HEK293T (cell line): ENCODE measurements around the gene LRMDA.

ENCODE experiments used
- ARNT ChIP-seq: fragments of 450-650 bp; IDR thresholded peaks from 2 replicates; pipeline ENCODE4 v1.6.1; 2017; ENCODE audit warnings: mild to moderate bottlenecking
- BHLHE40 ChIP-seq: fragments of 450-650 bp; IDR thresholded peaks from 2 replicates; pipeline ENCODE4 v1.6.1; 2016; ENCODE audit warnings: mild to moderate bottlenecking, moderate library complexity, borderline replicate concordance
- ELF4 ChIP-seq: fragments of 450-650 bp; IDR thresholded peaks from 2 replicates; pipeline ENCODE4 v1.6.1; 2017; ENCODE audit warnings: antibody characterized with exemption
- FOXK2 ChIP-seq: fragments of 450-650 bp; IDR thresholded peaks from 2 replicates; pipeline ENCODE4 v1.6.1; 2016; ENCODE audit warnings: mild to moderate bottlenecking
- FOXM1 ChIP-seq: fragments of 450-650 bp; IDR thresholded peaks from 2 replicates; pipeline ENCODE4 v1.6.1; 2017; ENCODE audit warnings: mild to moderate bottlenecking, borderline replicate concordance
- L3MBTL2 ChIP-seq: fragments of 450-650 bp; conservative IDR thresholded peaks from 2 replicates; pipeline ENCODE4 v1.6.1; 2016; ENCODE audit warnings: mild to moderate bottlenecking
- NFRKB ChIP-seq: fragments of 450-650 bp; IDR thresholded peaks from 2 replicates; pipeline ENCODE4 v1.6.1; 2016; ENCODE audit warnings: mild to moderate bottlenecking, moderate library complexity
- PKNOX1 ChIP-seq: fragments of 450-650 bp; IDR thresholded peaks from 2 replicates; pipeline ENCODE4 v1.6.1; 2016
- SP1 ChIP-seq: fragments of 450-650 bp; IDR thresholded peaks from 2 replicates; pipeline ENCODE4 v1.6.1; 2017
- SUZ12 ChIP-seq: fragments of 450-650 bp; IDR thresholded peaks from 2 replicates; pipeline ENCODE4 v1.6.1; 2016; ENCODE audit warnings: mild to moderate bottlenecking

- TF ChIP-seq SP1: no peak
- TF ChIP-seq FOXK2: no peak
- no peak for TF ChIP-seq SUZ12
- TF ChIP-seq PKNOX1: no peak
- no peak for TF ChIP-seq NFRKB
- no peak for TF ChIP-seq FOXM1
- TF ChIP-seq ELF4: no peak
- TF ChIP-seq L3MBTL2: no peak
- TF ChIP-seq BHLHE40: no peak
- no peak for TF ChIP-seq ARNT
Observed at GRCh38 chr10:76068856-76069255, 637.4 kb downstream of the LRMDA start.
